Body of pancreas (tissue), 4 donors: Measurements from ENCODE around the gene TSG101. TPM values are rescaled to one million over a fixed set of nuclear protein-coding genes. Genes with fewer than 3 reads are reported as not detected.

Experiments
- ATAC-seq: fragments of 150-250 bp; one replicate; pipeline ENCODE4 v1.9.1; 2016
- DNase-seq, 4 donors: peaks; one replicate each; pipeline ENCODE4 v3.0.0-alpha.2; 2019
- H3K27ac ChIP-seq, 4 donors: fragments of 200-600 bp; sonication (generic); 1 replicate in 3 of 4; 2 replicates in 1 of 4; pipeline versions ENCODE4 v1.5.1 to v1.6.1; 2016 to 2019; ENCODE audit warnings: mild to moderate bottlenecking in 1 of 4, mixed read lengths in 1 of 4, moderate library complexity in 1 of 4
- H3K27me3 ChIP-seq, 2 donors: fragments of 200-600 bp; sonication (generic); one replicate each; pipeline ENCODE4 v1.6.0; 2016; ENCODE audit warnings: mild to moderate bottlenecking in 1 of 2
- H3K36me3 ChIP-seq, 2 donors: fragments of 200-600 bp; sonication (generic); replicated peaks in 1 of 2; 2 replicates each; pipeline ENCODE4 v1.5.1; 2016; ENCODE audit warnings: low read depth in 2 of 2; ENCODE audit not compliant: insufficient read depth in 1 of 2
- H3K4me1 ChIP-seq: fragments of 200-600 bp; sonication (generic); one replicate; pipeline ENCODE4 v1.6.0; 2016
- H3K4me3 ChIP-seq, 2 donors: fragments of 200-600 bp; sonication (generic); 1 replicate in 1 of 2; 2 replicates in 1 of 2; pipeline ENCODE4 v1.5.1; 2016 to 2019
- H3K9me3 ChIP-seq, 3 donors: fragments of 200-600 bp; sonication (generic); 1 replicate in 2 of 3; 2 replicates in 1 of 3; pipeline ENCODE4 v1.5.1; 2016
- CTCF ChIP-seq, 7 experiments: fragments of 450-650 bp in 4 of 7; fragments of 200-600 bp in 3 of 7; sonication (generic) in 3 of 7; IDR thresholded peaks; one replicate each; pipeline ENCODE4 v1.5.1; 2016 to 2019; ENCODE audit warnings: antibody characterized with exemption in 7 of 7
- POLR2A ChIP-seq, 3 donors: fragments of 450-650 bp; IDR thresholded peaks; one replicate each; pipeline ENCODE4 v1.6.1; 2016; ENCODE audit warnings: antibody characterized with exemption in 3 of 3, mild to moderate bottlenecking in 2 of 3
- WGBS, 2 donors: methylation state at CpG; one replicate each; pipeline ENCODE4 v1.1.5; 2017; 5-methylcytosine and 5-hydroxymethylcytosine counted together
- intact Hi-C: fragments of 100-400 bp; cut with DNase I; formaldehyde crosslinking; loops from one replicate; pipeline ENCODE4 v1.15.1; 2023
- total RNA-seq, 2 donors: library from RNA; depleted of rRNA; stranded (reverse); fragments of >200 nt; gene quantifications; one replicate each; pipeline ENCODE4 v1.1.0, GENCODE V29; 2016

Gene TSG101
- total RNA-seq, 2 donors from 2014 or later = 36.8 to 50.8 TPM

DNA sequence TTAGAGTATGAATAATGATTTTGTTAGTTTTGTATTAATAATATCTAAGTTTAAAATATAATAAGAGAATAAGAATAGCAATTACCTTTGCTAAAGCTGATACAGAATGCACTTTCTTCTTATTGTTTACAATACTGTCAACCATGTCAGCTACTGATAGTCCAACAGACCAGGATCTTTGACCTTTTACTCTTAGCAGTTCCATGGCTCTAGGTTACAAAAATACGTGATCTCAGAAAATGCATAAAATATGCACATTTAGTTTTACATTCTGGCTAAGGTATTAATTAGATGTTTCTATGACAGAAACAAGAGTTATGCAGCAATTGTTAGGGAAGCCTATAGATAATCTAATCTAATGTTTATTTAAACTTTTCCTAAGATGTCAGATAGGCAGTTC is 7.5 kb upstream of the TSG101 start:
- intact Hi-C loops = no loop called here

GRCh38 chr11:18533365-18533764 is 6.6 kb upstream of the TSG101 start:
- no peak for DNase-seq
- no peak for ATAC-seq
- peaks cover 0 to 6% of the 10 kb centered on the region in 2 donors for H3K36me3 ChIP-seq
- H3K4me1 ChIP-seq = peaks cover 6% of the 10 kb centered on the region
- no peaks in the 10 kb centered on the region for H3K9me3 ChIP-seq
- H3K4me3 ChIP-seq = no peak overlapping the region
- 80 to 85% methylated on average over 3 of the region's 3 CpGs for WGBS, 2 donors
- no peak overlapping the region for H3K27ac ChIP-seq
- no peak for TF ChIP-seq CTCF (IDR thresholded peaks at IDR 0.05)
- intact Hi-C loops = no loop called here
- no peaks in the 10 kb centered on the region for H3K27me3 ChIP-seq

More for the DNA sequence above, 7.5 kb upstream of the TSG101 start:
- 47 to 50% methylated on average over 1 of the region's 1 CpG for WGBS, 2 donors
- Histone ChIP-seq H3K9me3 (no peaks in the 10 kb centered on the region), H3K4me3 (no peak overlapping the region), H3K4me1 (peaks cover 6% of the 10 kb centered on the region), H3K27ac (no peak overlapping the region), H3K27me3 (no peaks in the 10 kb centered on the region), H3K36me3 (peaks cover 0 to 6% of the 10 kb centered on the region in 2 donors)
- DNase-seq (no peak), ATAC-seq (no peak)
- TF ChIP-seq CTCF (IDR thresholded peaks at IDR 0.05) (no peak), POLR2A (IDR thresholded peaks at IDR 0.05) (no peak)

DNA sequence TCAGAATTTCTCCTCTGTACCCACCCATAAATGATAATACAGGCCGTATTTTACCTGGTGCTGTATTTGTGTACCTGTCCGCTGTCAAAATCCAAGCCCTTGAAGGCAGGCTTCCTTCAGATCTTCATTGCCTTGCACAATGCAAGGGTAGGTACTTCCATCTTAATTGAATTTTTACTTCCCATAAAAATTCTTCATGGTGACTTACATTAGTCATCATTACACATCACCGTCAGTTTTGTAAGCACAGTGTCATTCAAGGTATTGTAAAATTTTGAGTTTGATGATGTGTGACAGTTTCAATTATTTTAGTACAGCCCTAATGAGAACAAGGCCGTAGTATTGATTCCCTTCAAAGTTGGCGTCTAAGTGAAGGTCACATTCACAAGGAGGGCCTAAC is 770 bp upstream of the TSG101 start:
- WGBS, 2 donors = 6 to 8% methylated on average over 5 of the region's 5 CpGs
- DNase-seq (no peak), ATAC-seq (no peak)
- TF ChIP-seq CTCF (IDR thresholded peaks at IDR 0.05) (no peak), POLR2A (IDR thresholded peaks at IDR 0.05) (no peak)
- H3K27me3 ChIP-seq = no peaks in the 10 kb centered on the region
- no peaks in the 10 kb centered on the region for H3K36me3 ChIP-seq
- peaks cover 29% of the 10 kb centered on the region for H3K4me1 ChIP-seq
- peak overlapping the region; percentile 90 to 96 (median 92) for H3K27ac ChIP-seq
- no peaks in the 10 kb centered on the region for H3K9me3 ChIP-seq
- intact Hi-C loops = no loop called here
- H3K4me3 ChIP-seq = peak overlapping the region; percentile 73 to 91

- ATAC-seq = no peak
- intact Hi-C loops = no loop called here
Observed at GRCh38 chr11:18526130-18526520, 617 bp downstream of the TSG101 start.

More at GRCh38 chr11:18526130-18526520, 617 bp downstream of the TSG101 start:
- no peaks in the 10 kb centered on the region for H3K27me3 ChIP-seq
- no peaks in the 10 kb centered on the region for H3K36me3 ChIP-seq
- DNase-seq = no peak
- H3K9me3 ChIP-seq = no peaks in the 10 kb centered on the region
- H3K4me1 ChIP-seq = peaks cover 30% of the 10 kb centered on the region
- no peak for TF ChIP-seq CTCF (IDR thresholded peaks at IDR 0.05)
- no peak for TF ChIP-seq POLR2A (IDR thresholded peaks at IDR 0.05)
- WGBS, 2 donors = 0% methylated on average over 8 of the region's 8 CpGs
- peak overlapping the region; percentile 73 to 91 for H3K4me3 ChIP-seq
- H3K27ac ChIP-seq = peak overlapping the region; percentile 90 to 96 (median 92)
